Ovary (tissue), 9 donors: ENCODE measurements around the gene MACO1. TPM values are rescaled to one million over a fixed set of nuclear protein-coding genes. Genes with fewer than 3 reads are reported as not detected.

Source experiments
- DNase-seq, 5 donors: peaks; one replicate each; pipeline ENCODE4 v3.0.0-alpha.2; 2019 to 2020
- H3K27ac ChIP-seq, 2 donors: fragments of 200-600 bp; one replicate each; pipeline versions ENCODE4 v1.5.1 to v1.8.0; 2019 to 2022
- H3K27me3 ChIP-seq: fragments of 200-600 bp; one replicate; pipeline ENCODE4 v1.8.0; 2022
- H3K36me3 ChIP-seq: fragments of 200-600 bp; sonication (generic); one replicate; pipeline ENCODE4 v1.5.1; 2019
- H3K4me1 ChIP-seq: one replicate; pipeline ENCODE4 v1.8.1; 2013; ENCODE audit warnings: mild to moderate bottlenecking, moderate library complexity; ENCODE audit not compliant: insufficient read depth
- H3K4me3 ChIP-seq: fragments of 200-600 bp; sonication (generic); one replicate; pipeline ENCODE4 v1.5.1; 2017
- H3K9me3 ChIP-seq, 2 donors: fragments of 200-600 bp in 1 of 2; sonication (generic) in 1 of 2; one replicate each; pipeline versions ENCODE4 v1.5.1 to v1.8.1; 2013 to 2019; ENCODE audit warnings: mild to moderate bottlenecking in 1 of 2, moderate library complexity in 1 of 2
- CTCF ChIP-seq, 3 donors: fragments of 450-650 bp in 2 of 3; fragments of 200-600 bp in 1 of 3; IDR thresholded peaks; one replicate each; pipeline versions ENCODE4 v1.5.1 to v1.8.0; 2016 to 2022; ENCODE audit warnings: antibody characterized with exemption in 3 of 3, mild to moderate bottlenecking in 1 of 3
- EP300 ChIP-seq: sonication (generic); formaldehyde crosslinking; IDR thresholded peaks from one replicate; pipeline ENCODE4 v1.6.1; 2017; ENCODE audit warnings: antibody characterized with exemption
- POLR2A ChIP-seq: fragments of 450-650 bp; IDR thresholded peaks from one replicate; pipeline ENCODE4 v1.6.1; 2017; ENCODE audit warnings: antibody characterized with exemption, mild to moderate bottlenecking, moderate library complexity
- WGBS, 3 donors: extraction: QIAGEN DNeasy Blood & Tissue Kit in 1 of 3; methylation state at CpG; one replicate each; pipeline versions ENCODE4 v1.1.5 to v1.1.7; 2013 to 2017; 5-methylcytosine and 5-hydroxymethylcytosine counted together
- intact Hi-C, 4 donors: fragments of 100-400 bp; cut with DNase I; formaldehyde crosslinking; loops; one replicate each; pipeline versions ENCODE4 v1.11.0 to v1.15.1; 2022 to 2023
- polyA plus RNA-seq, 2 donors: library from polyadenylated mRNA; stranded (reverse); fragments of 200-250 nt in 1 of 2; fragments of 350-450 nt in 1 of 2; fragmentation: Illumina TruSeq in 1 of 2; extraction: RNeasy Lipid Tissue Mini Kit (QIAGEN cat#74804) in 1 of 2; gene quantifications; one replicate each; pipeline ENCODE4 v1.2.3, GENCODE V29; 2013 to 2014
- total RNA-seq, 7 donors: library from RNA; depleted of rRNA in 2 of 7; stranded (reverse); fragments of >200 nt in 2 of 7; fragmentation: NEBNext Ultra II Directional in 3 of 7; extraction: Animal tissue kit (Norgen Biotek cat#: 25700) in 3 of 7; gene quantifications; one replicate each; pipeline versions ENCODE4 v1.1.0 to v1.2.4, GENCODE V29; 2016 to 2023
- donor health status: DM: no; HTN: no; CAD: no; lungs with moderate emphysema.
- donor health status: DM: no; HTN: no; CAD: no.
- donor health status: Bipolar disorder and iron deficiency.
- donor health status: DM: yes; HTN: yes; CAD: no.
- donor health status: DM: no; HTN: no; CAD: no.
- donor health status: DM: yes; HTN: yes; CAD: no.

The MACO1 gene
- total and polyA plus RNA-seq, 9 donors, result 14.1 to 30.4 (median 23.4) TPM

- H3K27me3 ChIP-seq, result no peaks in the 10 kb centered on the region
- H3K4me3 ChIP-seq, result no peak overlapping the region
- H3K4me1 ChIP-seq, result peaks cover 4% of the 10 kb centered on the region
- intact Hi-C loops, result no loop called here
- H3K36me3 ChIP-seq, result no peaks in the 10 kb centered on the region
- 79 to 82% (median 81%) methylated on average over 6 of the region's 6 CpGs for WGBS, 3 donors
- no peaks in the 10 kb centered on the region for H3K9me3 ChIP-seq
- peak overlapping the region in 1 of 2 donors; percentile 9 for H3K27ac ChIP-seq
- TF ChIP-seq EP300 (no peak), CTCF (IDR thresholded peaks at IDR 0.05) (no peak), POLR2A (no peak)
- DNase-seq, result no peak
Observed at GRCh38 chr1:25485536-25486411, 55.1 kb downstream of the MACO1 start.

- TF ChIP-seq EP300, result no peak
- no peak for TF ChIP-seq POLR2A
- TF ChIP-seq CTCF (IDR thresholded peaks at IDR 0.05), result no peak
- Histone ChIP-seq H3K4me1 (peaks cover 4% of the 10 kb centered on the region), H3K27ac (no peak overlapping the region), H3K4me3 (no peak overlapping the region), H3K9me3 (no peaks in the 10 kb centered on the region), H3K27me3 (no peaks in the 10 kb centered on the region), H3K36me3 (no peaks in the 10 kb centered on the region)
- DNase-seq, result no peak
- WGBS, 3 donors, result 59 to 71% (median 61%) methylated on average over 1 of the region's 1 CpG
- intact Hi-C loops, result no loop called here
Observed at GRCh38 chr1:25486602-25487001, 55.9 kb downstream of the MACO1 start.

- TF ChIP-seq CTCF (IDR thresholded peaks at IDR 0.05) (no peak), POLR2A (no peak), EP300 (no peak)
- intact Hi-C loops, result no loop called here
- no peak overlapping the region for H3K4me3 ChIP-seq
- peaks cover 4% of the 10 kb centered on the region for H3K4me1 ChIP-seq
- 95 to 98% (median 97%) methylated on average over 2 of the region's 2 CpGs for WGBS, 3 donors
- no peaks in the 10 kb centered on the region for H3K36me3 ChIP-seq
- DNase-seq, result no peak
- no peaks in the 10 kb centered on the region for H3K27me3 ChIP-seq
- H3K27ac ChIP-seq, result no peak overlapping the region
- H3K9me3 ChIP-seq, result no peaks in the 10 kb centered on the region
Observed at GRCh38 chr1:25487628-25488027, 56.9 kb downstream of the MACO1 start.

GRCh38 chr1:25492323-25492722, 61.6 kb downstream of the MACO1 start:
- no peaks in the 10 kb centered on the region for H3K36me3 ChIP-seq
- H3K27ac ChIP-seq, result no peak overlapping the region
- H3K27me3 ChIP-seq, result no peaks in the 10 kb centered on the region
- TF ChIP-seq CTCF (IDR thresholded peaks at IDR 0.05) (no peak), EP300 (no peak), POLR2A (no peak)
- no peak overlapping the region for H3K4me3 ChIP-seq
- DNase-seq, result no peak
- WGBS, 3 donors, result 75 to 78% (median 76%) methylated on average over 8 of the region's 8 CpGs
- intact Hi-C loops, result no loop called here
- no peaks in the 10 kb centered on the region for H3K4me1 ChIP-seq
- no peaks in the 10 kb centered on the region for H3K9me3 ChIP-seq
